Measurements from ENCODE around the gene OR1M1.
"Not testable (repeated sequence)": the region's sequence is repeated elsewhere in the genome, so short reads cannot be mapped to it uniquely, and the experiment has no call there.

The OR1M1 gene

DNA sequence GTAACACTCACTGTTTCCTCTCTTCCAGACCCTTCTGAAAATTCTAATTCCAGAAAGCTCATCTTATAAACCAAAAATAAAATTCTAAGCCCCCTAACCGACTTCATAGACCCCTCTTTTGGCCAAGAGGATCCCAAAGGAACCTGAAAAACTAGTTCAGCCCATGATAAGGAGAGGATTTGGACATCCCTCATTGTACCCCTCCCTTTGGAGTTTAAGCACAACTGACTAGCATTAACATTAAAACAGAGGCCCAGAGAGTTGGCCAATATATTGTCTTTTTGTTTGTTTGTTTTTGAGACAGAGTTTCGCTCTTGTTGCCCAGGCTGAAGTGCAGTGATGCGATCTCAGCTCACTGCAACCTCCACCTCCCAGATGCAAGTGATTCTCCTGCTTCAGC lies 42.4 kb upstream of the OR1M1 start:
- no peak for DNase-seq (ENCODE audit: low read depth)
- TF ChIP-seq, protein P1, sequence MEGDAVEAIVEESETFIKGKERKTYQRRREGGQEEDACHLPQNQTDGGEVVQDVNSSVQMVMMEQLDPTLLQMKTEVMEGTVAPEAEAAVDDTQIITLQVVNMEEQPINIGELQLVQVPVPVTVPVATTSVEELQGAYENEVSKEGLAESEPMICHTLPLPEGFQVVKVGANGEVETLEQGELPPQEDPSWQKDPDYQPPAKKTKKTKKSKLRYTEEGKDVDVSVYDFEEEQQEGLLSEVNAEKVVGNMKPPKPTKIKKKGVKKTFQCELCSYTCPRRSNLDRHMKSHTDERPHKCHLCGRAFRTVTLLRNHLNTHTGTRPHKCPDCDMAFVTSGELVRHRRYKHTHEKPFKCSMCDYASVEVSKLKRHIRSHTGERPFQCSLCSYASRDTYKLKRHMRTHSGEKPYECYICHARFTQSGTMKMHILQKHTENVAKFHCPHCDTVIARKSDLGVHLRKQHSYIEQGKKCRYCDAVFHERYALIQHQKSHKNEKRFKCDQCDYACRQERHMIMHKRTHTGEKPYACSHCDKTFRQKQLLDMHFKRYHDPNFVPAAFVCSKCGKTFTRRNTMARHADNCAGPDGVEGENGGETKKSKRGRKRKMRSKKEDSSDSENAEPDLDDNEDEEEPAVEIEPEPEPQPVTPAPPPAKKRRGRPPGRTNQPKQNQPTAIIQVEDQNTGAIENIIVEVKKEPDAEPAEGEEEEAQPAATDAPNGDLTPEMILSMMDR (IDR thresholded peaks at IDR 0.05; ENCODE audit: control insufficient read depth, extremely low read depth, insufficient read depth) = no peak
- H3K4me3 ChIP-seq (ENCODE audit: low read depth, low read length) = no peak overlapping the region

DNA sequence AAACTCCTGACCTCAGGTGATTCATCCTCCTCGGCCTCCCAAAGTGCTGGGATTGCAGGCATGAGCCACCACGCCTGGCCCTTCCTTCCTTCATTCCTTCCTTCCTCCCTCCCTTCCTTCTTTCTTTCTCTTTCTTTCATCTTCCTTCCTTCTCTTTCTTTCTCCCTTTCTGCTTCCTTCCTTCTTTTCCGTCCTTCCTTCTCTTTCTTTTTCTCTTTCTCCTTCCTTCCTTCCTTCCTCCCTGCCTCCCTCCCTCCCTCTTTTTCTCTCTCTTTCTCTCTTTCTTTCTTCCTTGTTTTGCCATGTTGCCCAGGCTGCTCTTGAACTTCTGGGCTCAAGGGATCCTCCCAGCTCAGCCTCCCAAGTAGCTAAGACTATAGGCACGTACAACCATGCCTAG lies 40.2 kb upstream of the OR1M1 start:
- DNase-seq (ENCODE audit: low read depth) = no peak
- TF ChIP-seq, protein P1 (IDR thresholded peaks at IDR 0.05; ENCODE audit: control insufficient read depth, extremely low read depth, insufficient read depth) = no peak
- H3K4me3 ChIP-seq (ENCODE audit: low read depth, low read length) = no peak overlapping the region

DNA sequence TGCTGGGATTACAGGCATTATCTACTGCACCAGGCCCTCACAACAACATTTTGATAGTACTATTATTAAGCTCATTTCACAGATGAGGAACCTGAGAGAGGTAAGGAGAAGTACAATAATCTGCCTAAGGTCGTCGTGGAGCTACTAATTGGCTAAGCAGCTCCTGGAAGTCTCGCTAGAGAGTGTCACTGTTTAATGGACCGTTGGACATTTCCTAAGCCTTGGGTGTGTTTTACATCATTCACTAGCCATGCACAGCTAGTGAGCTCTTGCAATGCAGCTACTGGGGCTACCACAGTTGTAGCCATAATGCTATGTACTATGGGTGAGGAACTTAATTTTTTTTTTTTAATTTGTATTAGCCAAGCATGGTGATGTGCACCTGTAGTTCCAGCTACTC lies 34.0 kb upstream of the OR1M1 start:
- no peak for DNase-seq (ENCODE audit: low read depth)
- TF ChIP-seq, protein P1 (IDR thresholded peaks at IDR 0.05; ENCODE audit: control insufficient read depth, extremely low read depth, insufficient read depth) = no peak
- H3K4me3 ChIP-seq (ENCODE audit: low read depth, low read length) = no peak overlapping the region

DNA sequence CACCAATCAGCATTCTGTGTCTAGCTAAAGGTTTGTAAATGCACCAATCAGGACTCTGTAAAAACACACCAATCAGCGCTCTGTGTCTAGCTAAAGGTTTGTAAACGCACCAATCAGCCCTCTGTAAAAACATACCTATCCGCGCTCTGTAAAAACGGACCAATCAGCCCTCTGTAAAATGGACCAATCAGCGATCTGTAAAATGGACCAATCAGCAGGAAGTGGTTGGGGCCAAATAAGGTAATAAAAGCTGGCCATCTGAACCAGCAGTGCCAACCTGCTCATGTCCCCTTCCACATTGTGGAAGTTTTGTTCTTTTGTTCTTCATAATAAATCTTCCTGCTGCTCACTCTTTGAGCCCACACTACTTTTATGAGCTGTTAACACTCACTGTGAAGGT lies 33.2 kb upstream of the OR1M1 start:
- DNase-seq (ENCODE audit: low read depth); H3K4me3 ChIP-seq (ENCODE audit: low read depth, low read length): not testable (repeated sequence)

DNA sequence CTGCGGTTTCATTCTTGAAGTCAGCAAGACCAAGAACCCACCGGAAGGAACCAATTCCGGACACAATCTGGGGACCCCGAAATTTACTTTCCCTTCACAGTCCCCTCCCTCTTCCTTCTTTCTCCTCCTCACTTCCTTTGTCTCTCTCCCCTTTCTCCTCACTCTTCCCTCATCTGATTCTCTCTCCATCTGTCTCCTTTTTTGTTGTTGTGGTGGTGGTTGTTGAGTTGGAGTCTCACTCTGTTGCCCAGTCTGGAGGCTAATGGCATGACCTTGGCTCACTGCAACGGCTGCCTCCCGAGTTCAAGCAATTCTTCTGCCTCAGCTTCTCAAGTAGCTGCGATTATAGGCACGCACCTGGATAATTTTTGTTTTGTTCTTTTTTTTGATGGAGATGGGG lies 32.7 kb upstream of the OR1M1 start:
- DNase-seq (ENCODE audit: low read depth) = no peak
- TF ChIP-seq, protein P1 (IDR thresholded peaks at IDR 0.05; ENCODE audit: control insufficient read depth, extremely low read depth, insufficient read depth) = no peak
- H3K4me3 ChIP-seq (ENCODE audit: low read depth, low read length) = no peak overlapping the region

DNA sequence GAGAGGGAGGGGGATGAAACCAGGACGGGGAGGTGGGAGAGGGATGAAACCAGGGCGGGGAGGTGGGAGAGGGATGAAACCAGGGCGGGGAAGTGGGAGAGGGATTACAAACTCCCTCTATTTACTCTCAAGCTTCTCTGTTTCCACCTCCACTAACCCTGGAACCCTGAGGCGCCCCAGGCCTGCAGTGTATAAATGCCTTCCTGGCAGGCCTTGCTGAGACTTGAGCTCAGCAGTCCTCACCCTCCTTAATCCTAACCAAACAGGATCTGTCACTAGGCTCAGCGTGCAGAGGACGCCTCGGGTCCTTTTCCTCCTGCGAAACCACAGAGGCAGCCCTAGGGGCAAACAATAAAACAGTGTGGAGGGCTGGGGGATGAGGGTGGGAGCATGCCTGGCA lies 32.1 kb upstream of the OR1M1 start:
- DNase-seq (ENCODE audit: low read depth) = no peak
- H3K4me3 ChIP-seq (ENCODE audit: low read depth, low read length) = no peak overlapping the region
- TF ChIP-seq, protein P1 (IDR thresholded peaks at IDR 0.05; ENCODE audit: control insufficient read depth, extremely low read depth, insufficient read depth) = no peak

DNA sequence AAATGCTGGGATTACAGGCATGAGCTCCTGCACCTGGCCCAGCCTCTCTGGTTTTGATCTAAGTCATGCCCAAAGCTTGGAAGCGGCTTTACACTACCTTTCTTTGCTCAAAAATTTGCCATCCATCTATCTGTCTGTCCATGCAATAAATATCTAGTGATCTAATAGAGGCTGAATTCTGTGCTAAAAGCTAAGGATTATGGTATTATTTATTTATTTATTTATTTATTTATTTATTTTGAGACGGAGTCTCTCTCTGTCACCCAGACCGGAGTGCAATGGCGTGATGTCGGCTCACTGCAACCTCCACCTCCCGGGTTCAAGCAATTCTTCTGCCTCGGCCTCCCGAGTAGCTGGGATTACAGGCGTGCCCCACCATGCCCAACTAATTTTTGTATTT lies 30.7 kb upstream of the OR1M1 start:
- H3K4me3 ChIP-seq (ENCODE audit: low read depth, low read length); DNase-seq (ENCODE audit: low read depth): not testable (repeated sequence)

DNA sequence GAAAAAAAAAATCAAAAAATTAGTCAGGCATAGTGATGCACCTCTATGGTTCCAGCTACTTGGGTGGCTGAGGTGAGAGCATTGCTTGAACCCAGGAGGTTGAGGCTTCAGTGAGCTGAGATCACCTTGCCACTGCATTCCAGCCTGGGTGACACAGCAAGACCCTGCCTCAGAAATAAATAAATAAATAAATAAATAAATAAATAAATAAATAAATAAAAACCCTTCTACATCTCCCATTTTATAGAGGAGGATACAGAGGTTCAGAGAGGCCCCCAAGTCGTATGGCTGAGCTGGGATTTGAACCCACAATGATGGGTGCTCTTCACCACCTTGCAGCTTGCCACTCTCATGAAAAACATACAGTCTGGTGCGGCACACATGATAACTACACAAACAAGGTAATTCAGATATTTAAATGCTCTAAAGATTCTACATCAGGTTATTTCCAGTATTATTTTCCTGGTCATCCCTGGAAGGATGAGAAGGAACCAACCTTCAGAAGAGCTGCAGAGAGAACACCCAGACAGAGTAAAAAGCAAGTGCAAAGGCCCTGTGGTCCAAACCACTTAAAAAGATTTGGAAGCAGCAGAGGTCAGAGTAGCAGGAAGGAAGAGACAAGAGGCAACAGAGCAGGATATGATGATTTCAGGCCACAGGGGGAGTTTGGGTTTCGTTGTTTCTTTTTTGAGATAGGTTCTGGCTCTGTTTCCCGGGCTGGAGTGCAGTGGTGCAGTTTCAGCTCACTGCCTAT lies 29.2 kb upstream of the OR1M1 start:
- no peak overlapping the region for H3K4me3 ChIP-seq (ENCODE audit: low read depth, low read length)
- TF ChIP-seq, protein P1 (IDR thresholded peaks at IDR 0.05; ENCODE audit: control insufficient read depth, extremely low read depth, insufficient read depth) = no peak
- DNase-seq (ENCODE audit: low read depth) = no peak
